GM10266 (cell line): Measurements from ENCODE around the gene TRUB1.

Experiments
- DNase-seq: peaks from one replicate; pipeline ENCODE4 v3.0.0; 2012; ENCODE audit errors: extremely low spot score
- CTCF ChIP-seq: IDR thresholded peaks from 2 replicates; pipeline ENCODE4 v1.5.1; 2012; ENCODE audit warnings: mild to moderate bottlenecking, low read depth; ENCODE audit not compliant: control insufficient read depth, insufficient read depth; ENCODE audit errors: missing control alignments

The TRUB1 gene

GRCh38 chr10:114992189-114992775 is 54.3 kb downstream of the TRUB1 start:
- no peak for TF ChIP-seq CTCF
- no peak for DNase-seq

DNA sequence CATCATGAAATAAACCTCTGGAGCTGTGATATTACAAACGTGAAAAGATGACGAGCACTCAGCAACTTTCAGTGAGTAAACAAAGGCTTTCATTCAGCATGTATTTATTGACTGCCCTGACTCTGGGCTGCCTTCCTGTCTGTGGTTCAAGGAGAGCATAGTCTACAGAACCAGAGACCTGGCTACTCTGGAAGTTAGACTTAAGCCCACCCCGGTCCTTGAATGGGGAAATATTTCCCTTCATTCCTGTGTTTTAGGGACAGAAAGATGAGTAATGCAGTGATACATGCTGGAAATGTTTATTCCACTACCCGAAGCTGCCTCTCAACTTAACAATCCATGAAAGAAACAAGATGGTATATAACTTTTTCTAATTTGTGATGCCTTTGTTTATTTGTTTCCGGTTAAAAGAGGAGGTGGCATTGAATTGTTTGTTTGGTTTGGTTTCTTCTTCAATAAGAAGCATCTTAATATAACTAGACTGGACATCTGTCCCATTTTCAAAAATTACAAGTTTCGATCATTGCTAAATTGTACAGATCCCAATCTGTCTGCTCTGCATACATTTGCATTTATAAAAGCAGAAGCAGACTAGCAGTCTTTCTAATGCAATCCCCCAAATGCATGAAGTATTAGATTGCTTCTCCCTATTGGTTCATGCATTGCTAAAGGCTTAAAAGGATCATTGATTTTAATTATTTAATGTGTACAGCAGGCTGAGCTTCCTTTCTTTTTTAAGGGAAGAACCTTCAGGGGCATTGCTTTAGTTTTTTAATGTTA is 57.7 kb downstream of the TRUB1 start:
- TF ChIP-seq CTCF = no peak
- DNase-seq = no peak

- DNase-seq = no peak
- no peak for TF ChIP-seq CTCF
These were observed 58.5 kb downstream of the TRUB1 start for GRCh38 chr10:114996542-114996941.

- DNase-seq = no peak
- no peak for TF ChIP-seq CTCF
These were observed 61.0 kb downstream of the TRUB1 start for GRCh38 chr10:114998993-114999392.

- TF ChIP-seq CTCF = no peak
- peak; percentile 28 for DNase-seq
These were observed 63.7 kb downstream of the TRUB1 start for GRCh38 chr10:115001506-115002381.

- no peak for DNase-seq
- TF ChIP-seq CTCF = no peak
These were observed 65.4 kb downstream of the TRUB1 start for GRCh38 chr10:115003396-115003795.

DNA sequence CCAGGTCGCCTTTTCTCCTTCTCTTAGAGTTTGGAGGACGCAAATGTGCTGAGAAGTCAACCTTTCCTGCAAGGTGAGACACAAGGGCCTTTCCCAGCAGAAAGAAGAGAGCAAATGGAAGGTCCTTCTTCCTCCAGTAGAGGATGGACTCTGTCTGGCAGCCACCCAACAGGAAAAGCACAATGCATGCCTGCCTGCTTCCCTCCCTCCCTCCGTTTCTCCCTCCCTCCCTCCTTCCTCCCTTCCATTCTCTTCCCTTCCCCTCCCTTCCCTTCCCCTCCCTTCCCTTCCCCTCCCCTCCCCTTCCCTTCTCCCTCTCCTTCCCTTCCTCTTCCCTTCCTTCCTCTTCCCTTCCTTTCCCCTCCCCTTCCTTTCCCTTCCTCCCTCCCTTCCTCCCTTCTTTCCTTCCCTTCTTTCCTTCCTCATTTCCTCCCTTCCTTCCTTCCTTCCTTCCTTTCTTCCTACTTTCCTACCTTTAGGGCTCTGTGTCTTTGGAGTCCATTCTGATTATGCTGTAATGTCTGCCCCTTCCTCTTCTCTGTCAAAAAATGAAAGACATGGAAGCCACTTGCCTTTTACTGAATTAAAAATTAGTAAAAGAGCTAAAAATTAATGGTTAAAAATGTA is 66.4 kb downstream of the TRUB1 start:
- no peak for TF ChIP-seq CTCF
- no peak for DNase-seq
